Measurements from ENCODE around the gene TULP4. TPM values are rescaled to one million over a fixed set of nuclear protein-coding genes. Genes with fewer than 3 reads are reported as not detected.

Gene TULP4
- total RNA-seq, 6 experiments from 2014 or later, result 27.0 to 42.4 (median 32.3) TPM

- TF ChIP-seq POLR2A (IDR thresholded peaks at IDR 0.05) (no peak), CTCF (IDR thresholded peaks at IDR 0.05) (no peak)
- Histone ChIP-seq H3K4me1 (no peaks in the 10 kb centered on the region), H3K27ac (no peak overlapping the region), H3K9me3 (no peaks in the 10 kb centered on the region), H3K27me3 (no peaks in the 10 kb centered on the region), H3K36me3 (no peaks in the 10 kb centered on the region), H3K4me3 (no peak overlapping the region)
- intact Hi-C loops (cut with DNase I), result no loop called here
- WGBS (ENCODE audit: insufficient coverage, low coverage, low lambda C conversion rate, missing lambda C conversion rate), result 68% methylated on average over 4 of the region's 4 CpGs
- ATAC-seq, result no peak
- no peak for DNase-seq
Measured at GRCh38 chr6:158370805-158371204, 58.5 kb downstream of the TULP4 start.

- DNase-seq, result no peak
- intact Hi-C loops (cut with DNase I), result no loop called here
- 81% methylated on average over 5 of the region's 5 CpGs for WGBS (ENCODE audit: insufficient coverage, low coverage, low lambda C conversion rate, missing lambda C conversion rate)
Measured at GRCh38 chr6:158371261-158371660, 59.0 kb downstream of the TULP4 start.

GRCh38 chr6:158372574-158372973 lies 60.3 kb downstream of the TULP4 start:
- WGBS (ENCODE audit: insufficient coverage, low coverage, low lambda C conversion rate, missing lambda C conversion rate), result 59% methylated on average over 3 of the region's 3 CpGs
- TF ChIP-seq CTCF (IDR thresholded peaks at IDR 0.05), result no peak
- no peak for TF ChIP-seq POLR2A (IDR thresholded peaks at IDR 0.05)
- intact Hi-C loops (cut with DNase I), result no loop called here
- no peaks in the 10 kb centered on the region for H3K9me3 ChIP-seq
- no peaks in the 10 kb centered on the region for H3K36me3 ChIP-seq
- no peak for ATAC-seq
- DNase-seq, result no peak
- no peak overlapping the region for H3K4me3 ChIP-seq
- H3K4me1 ChIP-seq, result no peaks in the 10 kb centered on the region
- no peaks in the 10 kb centered on the region for H3K27me3 ChIP-seq
- H3K27ac ChIP-seq, result no peak overlapping the region

More at GRCh38 chr6:158371261-158371660, 59.0 kb downstream of the TULP4 start:
- Histone ChIP-seq H3K27me3 (no peaks in the 10 kb centered on the region), H3K9me3 (no peaks in the 10 kb centered on the region), H3K27ac (no peak overlapping the region), H3K4me3 (no peak overlapping the region), H3K4me1 (no peaks in the 10 kb centered on the region), H3K36me3 (no peaks in the 10 kb centered on the region)
- TF ChIP-seq CTCF (IDR thresholded peaks at IDR 0.05), result no peak
- TF ChIP-seq POLR2A (IDR thresholded peaks at IDR 0.05), result no peak
- ATAC-seq, result no peak

- H3K27ac ChIP-seq, result no peak overlapping the region
- 86% methylated on average over 7 of the region's 9 CpGs for WGBS (ENCODE audit: insufficient coverage, low coverage, low lambda C conversion rate, missing lambda C conversion rate)
- TF ChIP-seq CTCF (IDR thresholded peaks at IDR 0.05) (no peak), POLR2A (IDR thresholded peaks at IDR 0.05) (no peak)
- intact Hi-C loops (cut with DNase I), result no loop called here
- no peaks in the 10 kb centered on the region for H3K4me1 ChIP-seq
- DNase-seq (no peak), ATAC-seq (no peak)
- no peaks in the 10 kb centered on the region for H3K27me3 ChIP-seq
- no peak overlapping the region for H3K4me3 ChIP-seq
- no peaks in the 10 kb centered on the region for H3K36me3 ChIP-seq
- H3K9me3 ChIP-seq, result no peaks in the 10 kb centered on the region
Measured at GRCh38 chr6:158373214-158373613, 60.9 kb downstream of the TULP4 start.

GRCh38 chr6:158374020-158374419 lies 61.8 kb downstream of the TULP4 start:
- intact Hi-C loops (cut with DNase I), result no loop called here
- Histone ChIP-seq H3K4me1 (no peaks in the 10 kb centered on the region), H3K4me3 (no peak overlapping the region), H3K9me3 (no peaks in the 10 kb centered on the region), H3K27me3 (no peaks in the 10 kb centered on the region), H3K27ac (no peak overlapping the region), H3K36me3 (no peaks in the 10 kb centered on the region)
- DNase-seq (no peak), ATAC-seq (no peak)
- TF ChIP-seq POLR2A (IDR thresholded peaks at IDR 0.05) (no peak), CTCF (IDR thresholded peaks at IDR 0.05) (no peak)
- WGBS (ENCODE audit: insufficient coverage, low coverage, low lambda C conversion rate, missing lambda C conversion rate), result 71% methylated on average over 4 of the region's 5 CpGs
